ENCODE results near the gene NATD1. TPM values are rescaled to one million over a fixed set of nuclear protein-coding genes. Genes with fewer than 3 reads are reported as not detected.

The NATD1 gene
- total RNA-seq, 2 donors from 2014 or later = 16.5 to 26.3 TPM

- no peaks in the 10 kb centered on the region for H3K27me3 ChIP-seq (replicated peaks; ENCODE audit: insufficient read depth)
- intact Hi-C loops (cut with DNase I) = loop anchor here (5.0 kb wide), 2 partner anchors 65 to 150 kb away; partner anchors contain the start of genes DHRS7B and TMEM11
- peaks cover 5% of the 10 kb centered on the region for H3K4me1 ChIP-seq (replicated peaks)
- H3K9me3 ChIP-seq = no peaks in the 10 kb centered on the region
- TF ChIP-seq CTCF (IDR thresholded peaks at IDR 0.05) = no peak
- no peak for TF ChIP-seq POLR2AphosphoS5 (IDR thresholded peaks at IDR 0.05)
- no peak for TF ChIP-seq POLR2A (IDR thresholded peaks at IDR 0.05)
- H3K4me3 ChIP-seq = no peak overlapping the region
- H3K36me3 ChIP-seq = no peaks in the 10 kb centered on the region
- DNase-seq (ENCODE audit: low spot score) = no peak
- H3K27ac ChIP-seq = no peak overlapping the region
- 96% methylated on average over 3 of the region's 3 CpGs for WGBS
Measured at GRCh38 chr17:21277332-21277731, 24.1 kb upstream of the NATD1 start.

GRCh38 chr17:21276264-21276588, 23.0 kb upstream of the NATD1 start:
- peak overlapping the region in 1 of 2 donors; percentile 25 for H3K27ac ChIP-seq
- H3K4me3 ChIP-seq = peak overlapping the region; percentile 52
- peaks cover 5% of the 10 kb centered on the region for H3K4me1 ChIP-seq (replicated peaks)
- H3K9me3 ChIP-seq = no peaks in the 10 kb centered on the region
- no peaks in the 10 kb centered on the region for H3K36me3 ChIP-seq
- no peak for DNase-seq (ENCODE audit: low spot score)
- TF ChIP-seq POLR2AphosphoS5 (IDR thresholded peaks at IDR 0.05) = no peak
- no peak for TF ChIP-seq CTCF (IDR thresholded peaks at IDR 0.05)
- no peak for TF ChIP-seq POLR2A (IDR thresholded peaks at IDR 0.05)
- H3K27me3 ChIP-seq (replicated peaks; ENCODE audit: insufficient read depth) = no peaks in the 10 kb centered on the region
- 13% methylated on average over 14 of the region's 17 CpGs for WGBS
- intact Hi-C loops (cut with DNase I) = loop anchor here (5.0 kb wide), 2 partner anchors 64 to 149 kb away; partner anchors contain the start of genes DHRS7B and TMEM11

GRCh38 chr17:21275579-21276263, 22.5 kb upstream of the NATD1 start:
- no peaks in the 10 kb centered on the region for H3K27me3 ChIP-seq (replicated peaks; ENCODE audit: insufficient read depth)
- TF ChIP-seq POLR2AphosphoS5 (IDR thresholded peaks at IDR 0.05) = peak; percentile 86
- TF ChIP-seq CTCF (IDR thresholded peaks at IDR 0.05) = peak in 1 of 4 experiments; percentile 23
- peak; percentile 67 for TF ChIP-seq POLR2A (IDR thresholded peaks at IDR 0.05)
- no peaks in the 10 kb centered on the region for H3K36me3 ChIP-seq
- intact Hi-C loops (cut with DNase I) = loop anchor here (5.0 kb wide), 2 partner anchors 63 to 148 kb away; partner anchors contain the start of genes DHRS7B and TMEM11
- peak overlapping the region; percentile 52 for H3K4me3 ChIP-seq
- peaks cover 5% of the 10 kb centered on the region for H3K4me1 ChIP-seq (replicated peaks)
- under 1% methylated on average over 18 of the region's 52 CpGs for WGBS
- DNase-seq (ENCODE audit: low spot score) = peak; percentile 92
- H3K9me3 ChIP-seq = no peaks in the 10 kb centered on the region
- peak overlapping the region; percentile 25 to 60 for H3K27ac ChIP-seq

GRCh38 chr17:21275047-21275578, 21.9 kb upstream of the NATD1 start:
- H3K4me1 ChIP-seq (replicated peaks) = peaks cover 5% of the 10 kb centered on the region
- intact Hi-C loops (cut with DNase I) = loop anchor here (5.0 kb wide), 2 partner anchors 63 to 148 kb away; partner anchors contain the start of genes DHRS7B and TMEM11
- TF ChIP-seq POLR2AphosphoS5 (IDR thresholded peaks at IDR 0.05) (no peak), CTCF (IDR thresholded peaks at IDR 0.05) (no peak), POLR2A (IDR thresholded peaks at IDR 0.05) (no peak)
- peak overlapping the region; percentile 52 for H3K4me3 ChIP-seq
- WGBS = 10% methylated on average over 16 of the region's 20 CpGs
- no peaks in the 10 kb centered on the region for H3K9me3 ChIP-seq
- H3K27ac ChIP-seq = peak overlapping the region; percentile 25 to 60
- no peaks in the 10 kb centered on the region for H3K36me3 ChIP-seq
- DNase-seq (ENCODE audit: low spot score) = no peak
- no peaks in the 10 kb centered on the region for H3K27me3 ChIP-seq (replicated peaks; ENCODE audit: insufficient read depth)
